PC-9 (cell line): ENCODE data around the gene FYN.

ENCODE experiments used
- EZH2 ChIP-seq: fragments of 200-600 bp; sonication (generic); IDR thresholded peaks from 2 replicates; pipeline ENCODE4 v1.8.0; 2017; ENCODE audit warnings: antibody characterized with exemption, low read depth
- TF ChIP-seq, protein P1 (sequence below): fragments of 200-600 bp; sonication (generic); conservative IDR thresholded peaks from 2 replicates; pipeline ENCODE4 v1.6.1; 2017; ENCODE audit warnings: mixed run types, antibody characterized with exemption, mild to moderate bottlenecking, moderate library complexity

DNA sequence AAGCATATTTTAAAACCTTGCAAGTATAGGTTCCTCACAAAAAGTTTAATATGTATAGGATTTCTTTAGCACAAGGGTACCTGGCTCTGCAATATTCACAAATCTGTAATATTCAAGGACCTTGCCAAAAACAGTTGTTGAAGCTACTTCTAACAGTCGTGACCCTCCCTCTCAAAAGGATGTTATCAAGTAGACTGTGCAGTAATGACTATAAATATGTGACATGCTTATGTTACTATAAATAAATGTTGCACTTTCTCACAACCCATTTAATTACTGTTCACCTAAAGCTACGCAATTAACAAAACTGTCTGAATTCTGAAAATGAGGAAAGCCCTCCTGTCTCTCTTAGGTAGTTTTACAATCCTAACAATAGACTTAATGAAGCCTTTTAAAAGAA is 41.8 kb downstream of the FYN start:
- TF ChIP-seq, protein P1, sequence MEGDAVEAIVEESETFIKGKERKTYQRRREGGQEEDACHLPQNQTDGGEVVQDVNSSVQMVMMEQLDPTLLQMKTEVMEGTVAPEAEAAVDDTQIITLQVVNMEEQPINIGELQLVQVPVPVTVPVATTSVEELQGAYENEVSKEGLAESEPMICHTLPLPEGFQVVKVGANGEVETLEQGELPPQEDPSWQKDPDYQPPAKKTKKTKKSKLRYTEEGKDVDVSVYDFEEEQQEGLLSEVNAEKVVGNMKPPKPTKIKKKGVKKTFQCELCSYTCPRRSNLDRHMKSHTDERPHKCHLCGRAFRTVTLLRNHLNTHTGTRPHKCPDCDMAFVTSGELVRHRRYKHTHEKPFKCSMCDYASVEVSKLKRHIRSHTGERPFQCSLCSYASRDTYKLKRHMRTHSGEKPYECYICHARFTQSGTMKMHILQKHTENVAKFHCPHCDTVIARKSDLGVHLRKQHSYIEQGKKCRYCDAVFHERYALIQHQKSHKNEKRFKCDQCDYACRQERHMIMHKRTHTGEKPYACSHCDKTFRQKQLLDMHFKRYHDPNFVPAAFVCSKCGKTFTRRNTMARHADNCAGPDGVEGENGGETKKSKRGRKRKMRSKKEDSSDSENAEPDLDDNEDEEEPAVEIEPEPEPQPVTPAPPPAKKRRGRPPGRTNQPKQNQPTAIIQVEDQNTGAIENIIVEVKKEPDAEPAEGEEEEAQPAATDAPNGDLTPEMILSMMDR: no peak
- no peak for TF ChIP-seq EZH2
